ENCODE results near the gene SPEF2.

The SPEF2 gene

GRCh38 chr5:35861718-35862117, 244.1 kb downstream of the SPEF2 start:
- no peaks in the 10 kb centered on the region for H3K27me3 ChIP-seq (ENCODE audit: control insufficient read depth, insufficient read depth, low read length)
- no peaks in the 10 kb centered on the region for H3K4me1 ChIP-seq (ENCODE audit: control insufficient read depth, insufficient read depth, low read length)
- H3K9me3 ChIP-seq (ENCODE audit: control insufficient read depth, insufficient read depth, low read length) = no peaks in the 10 kb centered on the region
- no peak overlapping the region for H3K9ac ChIP-seq (ENCODE audit: low read depth, low read length)
- no peaks in the 10 kb centered on the region for H3K36me3 ChIP-seq (ENCODE audit: control insufficient read depth, insufficient read depth, low read length)
- H3K4me3 ChIP-seq (ENCODE audit: low read depth, low read length) = no peak overlapping the region

DNA sequence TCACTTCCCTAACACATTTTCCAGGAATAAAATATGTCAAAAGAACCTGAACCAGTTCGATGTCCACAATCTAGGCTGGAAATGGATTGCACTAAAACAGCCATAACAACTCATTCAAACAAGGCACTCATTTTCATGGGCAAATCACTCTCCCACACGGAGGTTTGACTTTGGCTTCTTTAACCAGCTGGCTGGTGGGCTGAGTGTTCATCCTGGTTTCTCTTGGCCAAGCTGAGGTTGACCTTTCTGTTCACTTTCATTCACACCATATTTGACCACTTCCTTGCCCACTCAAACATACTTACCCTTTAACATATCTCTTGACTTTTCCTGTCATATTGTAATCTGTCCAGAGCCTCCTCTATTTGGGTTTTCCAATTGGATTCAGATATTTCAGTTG, 244.5 kb downstream of the SPEF2 start:
- H3K9ac ChIP-seq (ENCODE audit: low read depth, low read length) = no peak overlapping the region
- H3K9me3 ChIP-seq (ENCODE audit: control insufficient read depth, insufficient read depth, low read length) = no peaks in the 10 kb centered on the region
- H3K4me3 ChIP-seq (ENCODE audit: low read depth, low read length) = no peak overlapping the region
- no peaks in the 10 kb centered on the region for H3K27me3 ChIP-seq (ENCODE audit: control insufficient read depth, insufficient read depth, low read length)
- H3K36me3 ChIP-seq (ENCODE audit: control insufficient read depth, insufficient read depth, low read length) = no peaks in the 10 kb centered on the region
- H3K4me1 ChIP-seq (ENCODE audit: control insufficient read depth, insufficient read depth, low read length) = no peaks in the 10 kb centered on the region

GRCh38 chr5:35863159-35863558, 245.5 kb downstream of the SPEF2 start:
- Histone ChIP-seq H3K4me1 (ENCODE audit: control insufficient read depth, insufficient read depth, low read length) (no peaks in the 10 kb centered on the region), H3K36me3 (ENCODE audit: control insufficient read depth, insufficient read depth, low read length) (no peaks in the 10 kb centered on the region), H3K9ac (ENCODE audit: low read depth, low read length) (no peak overlapping the region), H3K4me3 (ENCODE audit: low read depth, low read length) (no peak overlapping the region), H3K9me3 (ENCODE audit: control insufficient read depth, insufficient read depth, low read length) (no peaks in the 10 kb centered on the region), H3K27me3 (ENCODE audit: control insufficient read depth, insufficient read depth, low read length) (no peaks in the 10 kb centered on the region)

Measured in iPS-15b (cell line).